A673 (cell line): ENCODE measurements around the gene RFXANK. TPM values are rescaled to one million over a fixed set of nuclear protein-coding genes. Genes with fewer than 3 reads are reported as not detected.
A peak's percentile ranks its signal among the peaks of the same experiment; 100 is the strongest.
"Not testable (repeated sequence)": the region's sequence is repeated elsewhere in the genome, so short reads cannot be mapped to it uniquely, and the experiment has no call there.

Experiments used
- BruUV-seq: library from RNA; stranded (reverse); fragments of 400-500 nt; replicated peaks from 2 replicates; lab custom pipeline; 2021; lab: Mats Ljungman, UMichigan
- CTCF ChIA-PET: fragments of 300-600 bp; sonication (Branson Sonifier 250); formaldehyde crosslinking; loops from one replicate; lab custom pipeline; 2022; ENCODE audit warnings: antibody characterized with exemption; lab: Charles Lee
- POLR2A ChIA-PET: fragments of 300-600 bp; sonication (Branson Sonifier 250); formaldehyde crosslinking; loops from one replicate; lab custom pipeline; 2022; ENCODE audit warnings: antibody characterized with exemption; ENCODE audit not compliant: low non-redundant PET; lab: Charles Lee
- DNase-seq: peaks from one replicate; pipeline ENCODE4 v3.0.0-alpha.2; 2015; ENCODE audit warnings: low spot score
- H3K27ac ChIP-seq: fragments of 200-600 bp; sonication (generic); 2 replicates; pipeline ENCODE4 v1.5.1; 2016; ENCODE audit warnings: mixed run types, low read depth, mild to moderate bottlenecking, mixed read lengths, antibody characterized with exemption, low read length; ENCODE audit not compliant: poor library complexity, severe bottlenecking
- H3K27me3 ChIP-seq: fragments of 200-600 bp; sonication (generic); replicated peaks from 2 replicates; pipeline ENCODE4 v1.6.1; 2017; ENCODE audit warnings: mixed run types, low read depth, mild to moderate bottlenecking, mixed read lengths, antibody characterized with exemption, low read length; ENCODE audit not compliant: insufficient read depth, poor library complexity
- H3K36me3 ChIP-seq: fragments of 200-600 bp; sonication (generic); 2 replicates; pipeline ENCODE4 v1.6.1; 2016; ENCODE audit warnings: mixed run types, mild to moderate bottlenecking, mixed read lengths, antibody characterized with exemption, low read length; ENCODE audit not compliant: insufficient read depth, poor library complexity, severe bottlenecking
- H3K4me1 ChIP-seq: fragments of 200-600 bp; sonication (generic); 2 replicates; pipeline ENCODE4 v1.6.1; 2017; ENCODE audit warnings: mixed run types, mild to moderate bottlenecking, mixed read lengths, antibody characterized with exemption, low read length; ENCODE audit not compliant: insufficient read depth, poor library complexity, severe bottlenecking
- H3K4me3 ChIP-seq: fragments of 200-600 bp; sonication (generic); 2 replicates; pipeline ENCODE4 v1.5.1; 2016; ENCODE audit warnings: low read depth, mixed run types, mild to moderate bottlenecking, mixed read lengths, low read length; ENCODE audit not compliant: poor library complexity, severe bottlenecking
- H3K9me3 ChIP-seq: fragments of 200-600 bp; sonication (generic); 2 replicates; pipeline ENCODE4 v1.6.1; 2016; ENCODE audit warnings: mixed run types, low read depth, mild to moderate bottlenecking, mixed read lengths, antibody characterized with exemption, low read length; ENCODE audit not compliant: poor library complexity, severe bottlenecking
- EZH2 ChIP-seq: fragments of 200-600 bp; sonication (generic); IDR thresholded peaks from 2 replicates; pipeline ENCODE4 v1.6.1; 2017; ENCODE audit warnings: borderline replicate concordance, low read depth, mild to moderate bottlenecking, mixed read lengths, antibody characterized with exemption, low read length; ENCODE audit not compliant: poor library complexity, severe bottlenecking
- intact Hi-C: fragments of 100-400 bp; cut with micrococcal nuclease; formaldehyde crosslinking; loops from one replicate; pipeline ENCODE4 v1.10.0; 2022; ENCODE audit not compliant: unreplicated experiment
- total RNA-seq: library from RNA; stranded (reverse); gene quantifications from 2 replicates; pipeline ENCODE4 v1.2.3, GENCODE V29; 2021
- TF ChIP-seq, protein P1 (sequence below): fragments of 300-800, 200-600 bp; sonication (generic); conservative IDR thresholded peaks from 2 replicates; pipeline ENCODE4 v1.5.1; 2017; ENCODE audit warnings: low read depth, mild to moderate bottlenecking, antibody characterized with exemption, low read length, moderate library complexity, mixed read lengths

Gene RFXANK
- total RNA-seq, 1 experiment from 2014 or later: 96.3 TPM

DNA sequence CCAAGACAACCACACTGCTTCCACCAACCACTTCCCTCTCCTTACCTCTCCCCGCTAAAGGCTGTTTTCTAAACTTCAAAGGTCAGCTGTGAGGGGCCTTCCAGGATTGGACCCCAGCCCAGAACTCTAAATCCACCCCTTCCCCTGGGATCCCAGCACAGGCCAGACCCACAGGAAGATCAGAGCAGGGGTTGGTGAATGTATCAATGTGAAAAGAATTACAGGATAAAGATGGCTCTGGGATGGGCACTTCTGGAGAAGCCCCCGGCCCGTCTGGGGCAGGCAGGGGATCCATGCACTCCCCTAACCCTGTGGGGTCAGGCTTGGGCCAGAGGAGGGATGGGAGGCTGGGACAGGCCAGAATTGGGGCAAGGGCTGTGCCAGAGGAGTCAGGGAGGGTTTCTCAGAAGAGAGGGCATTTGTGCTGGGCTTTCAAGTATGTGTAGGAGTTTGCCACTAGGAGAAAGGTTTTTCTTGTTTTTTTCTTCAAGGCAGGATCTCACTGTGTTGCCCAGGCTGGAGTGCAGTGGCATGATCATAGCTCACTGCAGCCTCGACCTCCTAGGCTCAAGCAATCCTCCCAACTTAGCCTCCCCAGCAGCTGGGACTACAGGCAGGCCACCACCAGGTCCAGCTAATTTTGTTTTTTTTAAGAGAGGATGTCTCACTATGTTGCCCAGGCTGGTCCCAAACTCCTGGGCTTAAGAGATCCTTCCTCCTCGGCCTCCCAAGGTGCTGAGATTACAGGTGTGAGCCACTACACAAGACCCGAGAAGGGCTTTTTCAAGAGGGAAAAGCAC lies 21.0 kb upstream of the RFXANK start:
- no TSS peak for BruUV-seq
- Histone ChIP-seq H3K4me1 (peaks cover 12% of the 10 kb centered on the region), H3K36me3 (no peaks in the 10 kb centered on the region), H3K9me3 (no peaks in the 10 kb centered on the region), H3K27ac (peak overlapping the region; percentile 62), H3K27me3 (no peaks in the 10 kb centered on the region), H3K4me3 (no peak overlapping the region)
- POLR2A ChIA-PET: interaction anchor here (0.6 kb wide), 1 partner anchor 106 kb away, joined by 4 read pairs; no protein-coding TSS in a partner anchor
- intact Hi-C loops: no loop called here
- CTCF ChIA-PET: no interaction called here
- no peak for DNase-seq
- TF ChIP-seq, protein P1, sequence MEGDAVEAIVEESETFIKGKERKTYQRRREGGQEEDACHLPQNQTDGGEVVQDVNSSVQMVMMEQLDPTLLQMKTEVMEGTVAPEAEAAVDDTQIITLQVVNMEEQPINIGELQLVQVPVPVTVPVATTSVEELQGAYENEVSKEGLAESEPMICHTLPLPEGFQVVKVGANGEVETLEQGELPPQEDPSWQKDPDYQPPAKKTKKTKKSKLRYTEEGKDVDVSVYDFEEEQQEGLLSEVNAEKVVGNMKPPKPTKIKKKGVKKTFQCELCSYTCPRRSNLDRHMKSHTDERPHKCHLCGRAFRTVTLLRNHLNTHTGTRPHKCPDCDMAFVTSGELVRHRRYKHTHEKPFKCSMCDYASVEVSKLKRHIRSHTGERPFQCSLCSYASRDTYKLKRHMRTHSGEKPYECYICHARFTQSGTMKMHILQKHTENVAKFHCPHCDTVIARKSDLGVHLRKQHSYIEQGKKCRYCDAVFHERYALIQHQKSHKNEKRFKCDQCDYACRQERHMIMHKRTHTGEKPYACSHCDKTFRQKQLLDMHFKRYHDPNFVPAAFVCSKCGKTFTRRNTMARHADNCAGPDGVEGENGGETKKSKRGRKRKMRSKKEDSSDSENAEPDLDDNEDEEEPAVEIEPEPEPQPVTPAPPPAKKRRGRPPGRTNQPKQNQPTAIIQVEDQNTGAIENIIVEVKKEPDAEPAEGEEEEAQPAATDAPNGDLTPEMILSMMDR: no peak
- no peak for TF ChIP-seq EZH2

DNA sequence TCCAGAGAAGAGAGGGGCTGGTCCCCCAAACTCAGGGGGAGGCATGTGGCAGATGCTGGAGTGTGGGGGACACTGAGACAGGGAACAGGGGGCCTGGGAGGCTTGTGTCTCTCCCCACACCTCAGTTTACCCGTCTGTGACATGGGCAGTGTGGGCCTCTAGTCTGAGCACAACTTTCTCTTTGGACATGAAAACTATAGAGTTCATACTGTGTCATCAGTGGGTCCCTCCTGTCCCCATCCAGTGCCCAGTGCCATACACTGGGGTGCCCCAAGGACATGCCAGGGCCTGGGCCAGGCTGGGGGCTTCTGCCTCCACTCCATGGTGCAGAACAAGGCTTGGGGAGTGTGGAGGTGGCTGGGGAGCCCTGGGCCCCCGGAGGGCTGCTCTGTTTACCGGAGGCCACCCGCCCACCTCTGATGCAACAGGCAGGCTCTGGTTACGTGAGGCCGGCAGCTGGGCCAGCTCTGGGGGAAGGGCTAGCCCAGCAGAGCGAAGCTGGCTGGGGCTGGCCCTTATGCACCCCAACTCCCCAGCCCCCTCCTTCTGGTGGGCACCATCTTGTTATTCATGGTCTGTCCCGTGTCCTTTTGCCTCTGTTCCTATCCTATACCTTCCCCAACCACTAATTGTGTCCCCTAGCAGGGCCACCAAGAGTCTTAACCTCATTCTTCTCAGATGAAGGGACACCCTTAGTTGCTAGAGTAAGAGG lies 20.1 kb upstream of the RFXANK start:
- Histone ChIP-seq H3K27ac (peak overlapping the region; percentile 62), H3K4me3 (no peak overlapping the region), H3K36me3 (no peaks in the 10 kb centered on the region), H3K9me3 (no peaks in the 10 kb centered on the region), H3K4me1 (peaks cover 12% of the 10 kb centered on the region), H3K27me3 (no peaks in the 10 kb centered on the region)
- BruUV-seq: no TSS peak
- intact Hi-C loops: no loop called here
- ChIA-PET POLR2A (no interaction called here), CTCF (no interaction called here)
- peak; percentile 40 for DNase-seq
- TF ChIP-seq, protein P1: no peak
- TF ChIP-seq EZH2: no peak

DNA sequence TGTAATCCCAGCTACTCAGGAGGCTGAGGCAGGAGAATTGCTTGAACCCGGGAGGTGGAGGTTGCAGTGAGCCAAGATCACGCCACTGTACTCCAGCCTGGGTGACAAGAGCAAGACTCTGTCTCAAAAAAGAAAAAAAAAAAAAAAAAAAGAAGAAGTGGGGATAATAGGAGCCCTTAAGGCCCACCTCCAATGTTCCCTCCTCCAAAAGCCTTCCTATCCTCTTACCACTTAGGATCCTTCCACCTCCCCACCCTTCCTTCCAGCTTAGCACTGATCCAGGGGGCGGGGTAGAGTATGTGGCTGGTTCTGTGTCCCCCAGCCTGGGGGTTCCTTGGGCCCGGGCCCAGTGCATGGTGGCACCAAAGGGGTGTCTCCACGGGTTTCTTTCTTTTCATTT lies 18.8 kb upstream of the RFXANK start:
- BruUV-seq, H3K27me3 ChIP-seq, POLR2A ChIA-PET, H3K4me3 ChIP-seq, H3K9me3 ChIP-seq, DNase-seq, H3K27ac ChIP-seq, intact Hi-C loops, H3K36me3 ChIP-seq: not testable (repeated sequence)
- CTCF ChIA-PET: interaction anchor here (0.7 kb wide), 1 partner anchor 185 kb away, joined by 10 read pairs; no protein-coding TSS in a partner anchor
- peaks cover 12% of the 10 kb centered on the region for H3K4me1 ChIP-seq
